ENCODE measurements around the gene STARD10.

The STARD10 gene

DNA sequence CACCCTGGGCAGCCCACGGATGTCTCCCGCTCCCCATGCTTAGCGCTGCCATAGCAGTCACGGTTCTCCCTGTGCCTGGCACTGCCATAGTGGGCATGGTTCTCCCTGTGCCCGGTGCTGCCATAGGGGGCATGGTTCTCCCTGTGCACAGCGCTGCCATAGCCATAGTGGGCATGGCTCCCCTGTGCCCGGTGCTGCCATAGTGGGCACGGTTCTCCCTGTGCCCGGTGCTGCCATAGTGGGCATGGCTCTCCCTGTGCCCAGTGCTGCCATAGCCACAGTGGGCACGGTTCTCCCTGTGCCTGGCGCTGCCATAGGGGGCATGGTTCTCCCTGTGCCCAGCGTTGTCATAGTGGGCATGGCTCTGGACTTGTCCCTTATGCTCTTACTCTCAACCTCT lies 21.8 kb downstream of the STARD10 start:
- no peak overlapping the region for H3K4me2 ChIP-seq (ENCODE audit: low read length)
- no peaks in the 10 kb centered on the region for H4K20me1 ChIP-seq (ENCODE audit: insufficient read depth, low read length)
- no peaks in the 10 kb centered on the region for H3K79me2 ChIP-seq (ENCODE audit: low read length)
- H2AFZ ChIP-seq (ENCODE audit: low read depth, low read length), result no peak overlapping the region
- H3K36me3 ChIP-seq (replicated peaks; ENCODE audit: low read depth, low read length), result no peaks in the 10 kb centered on the region
- no peak overlapping the region for H3K4me3 ChIP-seq (ENCODE audit: low read length)
- no peaks in the 10 kb centered on the region for H3K9me3 ChIP-seq (ENCODE audit: insufficient read depth, low read length)
- no peaks in the 10 kb centered on the region for H3K27me3 ChIP-seq (ENCODE audit: low read depth, low read length)
- no peaks in the 10 kb centered on the region for H3K4me1 ChIP-seq (ENCODE audit: low read length)
- no peak overlapping the region for H3K27ac ChIP-seq (ENCODE audit: low read length)
- no peak overlapping the region for H3K9ac ChIP-seq (ENCODE audit: low read length)
- TF ChIP-seq CTCF (IDR thresholded peaks at IDR 0.05; ENCODE audit: low read depth, low read length) (no peak), EZH2phosphoT487 (IDR thresholded peaks at IDR 0.05; ENCODE audit: low read depth) (no peak)

- H3K27ac ChIP-seq (ENCODE audit: low read length), result no peak overlapping the region
- TF ChIP-seq CTCF (IDR thresholded peaks at IDR 0.05; ENCODE audit: low read depth, low read length) (no peak), EZH2phosphoT487 (IDR thresholded peaks at IDR 0.05; ENCODE audit: low read depth) (no peak)
Measured at GRCh38 chr11:72771507-72771906, 22.3 kb downstream of the STARD10 start.

DNA sequence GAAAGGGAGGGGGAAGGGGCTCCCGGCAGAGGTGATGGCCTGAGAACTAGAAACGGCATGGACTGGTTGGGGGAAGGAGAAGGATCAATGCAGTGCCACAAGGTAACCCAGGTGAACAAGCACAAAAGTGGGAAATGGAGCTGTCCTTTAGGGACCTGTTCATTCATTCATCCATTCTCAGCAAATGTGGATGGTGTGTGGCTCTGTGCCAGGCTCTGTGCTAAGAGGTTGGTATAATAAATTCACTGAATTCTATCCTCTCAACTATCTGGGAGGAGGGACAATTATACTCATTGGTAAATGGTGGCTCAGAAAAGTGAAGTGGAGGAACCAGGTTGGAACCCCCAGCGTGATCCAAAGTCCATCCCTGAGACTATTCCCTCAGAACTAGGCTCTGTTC lies 23.0 kb downstream of the STARD10 start:
- H2AFZ ChIP-seq (ENCODE audit: low read depth, low read length), result no peak overlapping the region
- H3K9ac ChIP-seq (ENCODE audit: low read length), result no peak overlapping the region
- H3K36me3 ChIP-seq (replicated peaks; ENCODE audit: low read depth, low read length), result no peaks in the 10 kb centered on the region
- TF ChIP-seq EZH2phosphoT487 (IDR thresholded peaks at IDR 0.05; ENCODE audit: low read depth), result no peak
- no peak for TF ChIP-seq CTCF (IDR thresholded peaks at IDR 0.05; ENCODE audit: low read depth, low read length)
- H3K4me3 ChIP-seq (ENCODE audit: low read length), result no peak overlapping the region
- H3K27me3 ChIP-seq (ENCODE audit: low read depth, low read length), result no peaks in the 10 kb centered on the region
- no peaks in the 10 kb centered on the region for H3K79me2 ChIP-seq (ENCODE audit: low read length)
- no peaks in the 10 kb centered on the region for H3K9me3 ChIP-seq (ENCODE audit: insufficient read depth, low read length)
- no peak overlapping the region for H3K4me2 ChIP-seq (ENCODE audit: low read length)
- no peak overlapping the region for H3K27ac ChIP-seq (ENCODE audit: low read length)
- no peaks in the 10 kb centered on the region for H4K20me1 ChIP-seq (ENCODE audit: insufficient read depth, low read length)
- no peaks in the 10 kb centered on the region for H3K4me1 ChIP-seq (ENCODE audit: low read length)

More at GRCh38 chr11:72771507-72771906, 22.3 kb downstream of the STARD10 start:
- no peaks in the 10 kb centered on the region for H3K9me3 ChIP-seq (ENCODE audit: insufficient read depth, low read length)
- no peak overlapping the region for H2AFZ ChIP-seq (ENCODE audit: low read depth, low read length)
- no peaks in the 10 kb centered on the region for H3K27me3 ChIP-seq (ENCODE audit: low read depth, low read length)
- no peak overlapping the region for H3K4me3 ChIP-seq (ENCODE audit: low read length)
- H3K4me1 ChIP-seq (ENCODE audit: low read length), result no peaks in the 10 kb centered on the region
- H4K20me1 ChIP-seq (ENCODE audit: insufficient read depth, low read length), result no peaks in the 10 kb centered on the region
- H3K4me2 ChIP-seq (ENCODE audit: low read length), result no peak overlapping the region
- H3K36me3 ChIP-seq (replicated peaks; ENCODE audit: low read depth, low read length), result no peaks in the 10 kb centered on the region
- H3K79me2 ChIP-seq (ENCODE audit: low read length), result no peaks in the 10 kb centered on the region
- H3K9ac ChIP-seq (ENCODE audit: low read length), result no peak overlapping the region

- H4K20me1 ChIP-seq (ENCODE audit: insufficient read depth, low read length), result no peaks in the 10 kb centered on the region
- no peaks in the 10 kb centered on the region for H3K36me3 ChIP-seq (replicated peaks; ENCODE audit: low read depth, low read length)
- H3K4me1 ChIP-seq (ENCODE audit: low read length), result no peaks in the 10 kb centered on the region
- no peaks in the 10 kb centered on the region for H3K79me2 ChIP-seq (ENCODE audit: low read length)
- no peak overlapping the region for H3K4me3 ChIP-seq (ENCODE audit: low read length)
- no peak for TF ChIP-seq EZH2phosphoT487 (IDR thresholded peaks at IDR 0.05; ENCODE audit: low read depth)
- no peak for TF ChIP-seq CTCF (IDR thresholded peaks at IDR 0.05; ENCODE audit: low read depth, low read length)
- no peak overlapping the region for H3K27ac ChIP-seq (ENCODE audit: low read length)
- H3K9ac ChIP-seq (ENCODE audit: low read length), result no peak overlapping the region
- H3K27me3 ChIP-seq (ENCODE audit: low read depth, low read length), result no peaks in the 10 kb centered on the region
- H3K9me3 ChIP-seq (ENCODE audit: insufficient read depth, low read length), result no peaks in the 10 kb centered on the region
- H2AFZ ChIP-seq (ENCODE audit: low read depth, low read length), result no peak overlapping the region
- H3K4me2 ChIP-seq (ENCODE audit: low read length), result no peak overlapping the region
Measured at GRCh38 chr11:72769680-72770079, 24.2 kb downstream of the STARD10 start.
